ENCODE results near the gene CDPF1. TPM values are rescaled to one million over a fixed set of nuclear protein-coding genes. Genes with fewer than 3 reads are reported as not detected.

The CDPF1 gene
- total and polyA plus RNA-seq, 2 of the 13 experiments (the other 11 are each of a cell fraction or from before 2014, with no cell fraction given) = 5.2 to 8.1 TPM

- TF ChIP-seq ZNF552 (CRISPR knock-in tag; IDR thresholded peaks at IDR 0.05; ENCODE audit: borderline replicate concordance) = 0 out of 2 replicates have a peak, but pooled peaks have one; percentile 11
- no peak for TF ChIP-seq ZNF337 (CRISPR knock-in tag; IDR thresholded peaks at IDR 0.05; ENCODE audit: borderline replicate concordance, low read depth)
- TF ChIP-seq GZF1 (CRISPR knock-in tag; IDR thresholded peaks at IDR 0.05) = peak; percentile 78
- TF ChIP-seq MBD4 (IDR thresholded peaks at IDR 0.05; ENCODE audit: borderline replicate concordance, low read length) = no peak
- TF ChIP-seq ZBTB42 (CRISPR knock-in tag; IDR thresholded peaks at IDR 0.05) = no peak; the same call in 1 of the 2 replicates
- TF ChIP-seq HOXA7 (CRISPR knock-in tag; IDR thresholded peaks at IDR 0.05) = no peak
- no peak for TF ChIP-seq PHB2 (IDR thresholded peaks at IDR 0.05; ENCODE audit: partially characterized antibody)
- peak; percentile 89; the same call in 1 of the 2 replicates for TF ChIP-seq ZNF264 (CRISPR knock-in tag; IDR thresholded peaks at IDR 0.05)
- TF ChIP-seq ZNF547 (CRISPR knock-in tag; IDR thresholded peaks at IDR 0.05) = peak; percentile 84; the same call in 1 of the 2 replicates
- no peak for TF ChIP-seq BRD4 (CRISPR knock-in tag; IDR thresholded peaks at IDR 0.05)
- TF ChIP-seq MAFF (IDR thresholded peaks at IDR 0.05; ENCODE audit: low read depth, low read length) = no peak
- TF ChIP-seq CHD2 (IDR thresholded peaks at IDR 0.05; ENCODE audit: low read depth, low read length) = no peak
- TF ChIP-seq, protein P1, sequence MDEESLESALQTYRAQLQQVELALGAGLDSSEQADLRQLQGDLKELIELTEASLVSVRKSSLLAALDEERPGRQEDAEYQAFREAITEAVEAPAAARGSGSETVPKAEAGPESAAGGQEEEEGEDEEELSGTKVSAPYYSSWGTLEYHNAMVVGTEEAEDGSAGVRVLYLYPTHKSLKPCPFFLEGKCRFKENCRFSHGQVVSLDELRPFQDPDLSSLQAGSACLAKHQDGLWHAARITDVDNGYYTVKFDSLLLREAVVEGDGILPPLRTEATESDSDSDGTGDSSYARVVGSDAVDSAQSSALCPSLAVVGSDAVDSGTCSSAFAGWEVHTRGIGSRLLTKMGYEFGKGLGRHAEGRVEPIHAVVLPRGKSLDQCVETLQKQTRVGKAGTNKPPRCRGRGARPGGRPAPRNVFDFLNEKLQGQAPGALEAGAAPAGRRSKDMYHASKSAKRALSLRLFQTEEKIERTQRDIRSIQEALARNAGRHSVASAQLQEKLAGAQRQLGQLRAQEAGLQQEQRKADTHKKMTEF (CRISPR knock-in tag; IDR thresholded peaks at IDR 0.05) = peak; percentile 79
- TF ChIP-seq KLF6 (CRISPR knock-in tag; IDR thresholded peaks at IDR 0.05) = peak; percentile 92
- TF ChIP-seq TBP (CRISPR knock-in tag; IDR thresholded peaks at IDR 0.05) = no peak; the same call in 1 of the 2 replicates
- TF ChIP-seq JARID2 (CRISPR knock-in tag; IDR thresholded peaks at IDR 0.05; ENCODE audit: insufficient replicate concordance) = no peak
- TF ChIP-seq, protein P2, sequence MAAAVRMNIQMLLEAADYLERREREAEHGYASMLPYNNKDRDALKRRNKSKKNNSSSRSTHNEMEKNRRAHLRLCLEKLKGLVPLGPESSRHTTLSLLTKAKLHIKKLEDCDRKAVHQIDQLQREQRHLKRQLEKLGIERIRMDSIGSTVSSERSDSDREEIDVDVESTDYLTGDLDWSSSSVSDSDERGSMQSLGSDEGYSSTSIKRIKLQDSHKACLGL (CRISPR knock-in tag; IDR thresholded peaks at IDR 0.05) = peak; percentile 91
- peak; percentile 55; the same call in 1 of the 2 replicates for TF ChIP-seq ZNF333 (CRISPR knock-in tag; IDR thresholded peaks at IDR 0.05; ENCODE audit: borderline replicate concordance)
- TF ChIP-seq SPEN (CRISPR knock-in tag; IDR thresholded peaks at IDR 0.05; ENCODE audit: low read depth) = peak; percentile 88
- TF ChIP-seq HNRNPK (IDR thresholded peaks at IDR 0.05; ENCODE audit: low read depth, low read length, poor library complexity, severe bottlenecking) = peak; percentile 55
- TF ChIP-seq, protein P3, sequence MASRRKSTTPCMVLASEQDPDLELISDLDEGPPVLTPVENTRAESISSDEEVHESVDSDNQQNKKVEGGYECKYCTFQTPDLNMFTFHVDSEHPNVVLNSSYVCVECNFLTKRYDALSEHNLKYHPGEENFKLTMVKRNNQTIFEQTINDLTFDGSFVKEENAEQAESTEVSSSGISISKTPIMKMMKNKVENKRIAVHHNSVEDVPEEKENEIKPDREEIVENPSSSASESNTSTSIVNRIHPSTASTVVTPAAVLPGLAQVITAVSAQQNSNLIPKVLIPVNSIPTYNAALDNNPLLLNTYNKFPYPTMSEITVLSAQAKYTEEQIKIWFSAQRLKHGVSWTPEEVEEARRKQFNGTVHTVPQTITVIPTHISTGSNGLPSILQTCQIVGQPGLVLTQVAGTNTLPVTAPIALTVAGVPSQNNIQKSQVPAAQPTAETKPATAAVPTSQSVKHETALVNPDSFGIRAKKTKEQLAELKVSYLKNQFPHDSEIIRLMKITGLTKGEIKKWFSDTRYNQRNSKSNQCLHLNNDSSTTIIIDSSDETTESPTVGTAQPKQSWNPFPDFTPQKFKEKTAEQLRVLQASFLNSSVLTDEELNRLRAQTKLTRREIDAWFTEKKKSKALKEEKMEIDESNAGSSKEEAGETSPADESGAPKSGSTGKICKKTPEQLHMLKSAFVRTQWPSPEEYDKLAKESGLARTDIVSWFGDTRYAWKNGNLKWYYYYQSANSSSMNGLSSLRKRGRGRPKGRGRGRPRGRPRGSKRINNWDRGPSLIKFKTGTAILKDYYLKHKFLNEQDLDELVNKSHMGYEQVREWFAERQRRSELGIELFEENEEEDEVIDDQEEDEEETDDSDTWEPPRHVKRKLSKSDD (CRISPR knock-in tag; IDR thresholded peaks at IDR 0.05; ENCODE audit: low read depth) = peak; percentile 51; the same call in 1 of the 2 replicates
- TF ChIP-seq IRF2 (CRISPR knock-in tag; IDR thresholded peaks at IDR 0.05) = peak; percentile 44; the same call in 1 of the 2 replicates
- peak; percentile 15; the same call in 1 of the 2 replicates for TF ChIP-seq HNF1B (CRISPR knock-in tag; IDR thresholded peaks at IDR 0.05)
- peak; percentile 60; the same call in 1 of the 2 replicates for TF ChIP-seq AKAP8 (CRISPR knock-in tag; IDR thresholded peaks at IDR 0.05)
- no peak for TF ChIP-seq HDAC6 (IDR thresholded peaks at IDR 0.05; ENCODE audit: low read depth, low read length)
Measured at GRCh38 chr22:46250035-46250782, at the start of gene CDPF1 (continued).

Data from HepG2 (cell line).